ENCODE data around the gene TLE2.

- TF ChIP-seq CTCF (IDR thresholded peaks at IDR 0.05), result peak; percentile 73 to 97 (median 92)
- TF ChIP-seq POLR2A (IDR thresholded peaks at IDR 0.05), result no peak
Observed at GRCh38 chr19:3075605-3076431, 46.7 kb upstream of the TLE2 start.

Measured in thyroid gland (tissue), 4 donors.